ENCODE data around the gene CLSTN2.
A peak's percentile ranks its signal among the peaks of the same experiment; 100 is the strongest.

The CLSTN2 gene

DNA sequence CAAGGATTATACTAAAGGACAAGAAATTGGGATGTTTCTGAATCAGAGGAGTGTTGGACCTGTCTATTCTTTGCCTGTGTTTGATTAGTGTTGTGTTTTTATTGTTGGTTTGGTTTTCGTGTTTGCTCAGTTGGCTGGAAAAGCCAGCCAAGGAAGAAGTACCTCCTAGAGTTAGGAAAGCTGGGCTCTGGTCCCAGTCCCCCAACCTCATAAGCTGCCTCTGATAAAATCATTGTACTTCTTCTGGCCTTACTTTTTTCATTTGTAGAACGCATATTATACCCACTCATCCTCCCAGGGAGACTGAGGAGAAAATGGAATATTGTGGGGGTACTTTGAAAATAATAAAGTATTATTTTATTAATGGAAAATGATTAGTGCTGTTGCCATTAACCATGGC lies 565.5 kb downstream of the CLSTN2 start:
- H3K4ac ChIP-seq (ENCODE audit: low read depth, low read length): no peak overlapping the region
- H3K79me2 ChIP-seq (ENCODE audit: control insufficient read depth, insufficient read depth, low read length, poor library complexity): no peaks in the 10 kb centered on the region
- no peak overlapping the region for H2AK5ac ChIP-seq (ENCODE audit: low read length)
- no peak overlapping the region for H3K4me3 ChIP-seq (ENCODE audit: low read depth, low read length)
- H3K27me3 ChIP-seq (ENCODE audit: insufficient read depth, low read length): no peaks in the 10 kb centered on the region
- no peak overlapping the region for H3K14ac ChIP-seq (ENCODE audit: low read length)
- H3K9me3 ChIP-seq (ENCODE audit: insufficient read depth, low read depth, low read length): no peaks in the 10 kb centered on the region
- no peaks in the 10 kb centered on the region for H3K36me3 ChIP-seq (ENCODE audit: control insufficient read depth in 1 of 2, insufficient read depth in 2 of 2, low read length in 2 of 2)
- H4K91ac ChIP-seq (ENCODE audit: low read depth, low read length): no peak overlapping the region
- no peak overlapping the region for H3K23ac ChIP-seq (ENCODE audit: low read length)
- no peak overlapping the region for H2BK12ac ChIP-seq (ENCODE audit: low read length)
- no peak overlapping the region for H3K9ac ChIP-seq (ENCODE audit: low read length)
- H3K18ac ChIP-seq (ENCODE audit: low read length): no peak overlapping the region
- no peak overlapping the region for H2AFZ ChIP-seq (ENCODE audit: insufficient read depth, low read length, poor library complexity)
- H2BK5ac ChIP-seq (ENCODE audit: low read depth, low read length, poor library complexity): no peak overlapping the region
- no peaks in the 10 kb centered on the region for H3K4me1 ChIP-seq (ENCODE audit: control insufficient read depth in 1 of 2, insufficient read depth in 2 of 2, low read length in 2 of 2)
- H2BK120ac ChIP-seq (ENCODE audit: insufficient read depth, low read length, poor library complexity): no peak overlapping the region
- H3K27ac ChIP-seq (ENCODE audit: low read depth, low read length): no peak overlapping the region
- no peaks in the 10 kb centered on the region for H3K79me1 ChIP-seq (ENCODE audit: low read length)
- H3K4me2 ChIP-seq (ENCODE audit: low read length): no peak overlapping the region
- H4K8ac ChIP-seq (ENCODE audit: low read depth, low read length): no peak overlapping the region
- WGBS (ENCODE audit: extremely low coverage, insufficient coverage, insufficient read length): no CpG with 5 or more reads among the region's 2 CpGs
- H4K12ac ChIP-seq (ENCODE audit: low read depth, low read length): no peak overlapping the region
- DNase-seq: no peak

DNA sequence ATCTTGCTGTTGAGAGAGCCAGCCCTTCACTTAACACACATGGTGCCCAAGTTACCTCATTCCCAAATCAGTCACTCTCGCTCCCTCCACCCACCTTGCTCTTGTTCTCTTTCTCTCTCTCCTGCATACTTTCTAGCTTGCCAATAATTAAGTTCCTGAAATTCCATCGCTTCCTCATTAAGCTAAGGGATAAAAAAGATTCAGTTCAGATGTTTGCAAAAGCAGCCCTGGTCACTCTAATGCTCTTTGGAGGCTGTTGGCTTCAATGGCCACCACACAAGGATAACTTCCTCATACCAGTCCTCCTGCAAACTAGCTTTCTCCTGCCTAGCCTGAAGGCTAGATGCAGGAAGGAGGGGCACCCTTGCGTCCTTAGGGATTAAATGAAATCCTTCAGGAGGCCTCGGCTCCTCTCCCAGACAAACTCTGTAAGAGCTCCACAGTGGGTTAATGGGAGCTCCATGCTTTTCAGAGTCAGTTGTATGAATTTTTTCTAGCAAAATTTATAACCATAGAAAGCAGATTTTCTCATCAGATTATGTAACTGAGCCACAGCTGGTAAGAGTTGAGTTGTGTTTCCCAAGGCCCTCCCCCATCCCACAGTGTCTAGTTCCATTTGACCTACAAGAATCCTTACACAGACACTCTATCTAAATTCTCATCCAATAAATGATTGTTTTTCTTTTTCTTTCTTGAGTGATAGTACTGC lies 566.2 kb downstream of the CLSTN2 start:
- H3K27me3 ChIP-seq (ENCODE audit: insufficient read depth, low read length): no peaks in the 10 kb centered on the region
- H3K27ac ChIP-seq (ENCODE audit: low read depth, low read length): no peak overlapping the region
- no peak overlapping the region for H4K12ac ChIP-seq (ENCODE audit: low read depth, low read length)
- no peaks in the 10 kb centered on the region for H3K4me1 ChIP-seq (ENCODE audit: control insufficient read depth in 1 of 2, insufficient read depth in 2 of 2, low read length in 2 of 2)
- no peaks in the 10 kb centered on the region for H3K9me3 ChIP-seq (ENCODE audit: insufficient read depth, low read depth, low read length)
- H3K14ac ChIP-seq (ENCODE audit: low read length): no peak overlapping the region
- no peaks in the 10 kb centered on the region for H3K36me3 ChIP-seq (ENCODE audit: control insufficient read depth in 1 of 2, insufficient read depth in 2 of 2, low read length in 2 of 2)
- no peak overlapping the region for H4K91ac ChIP-seq (ENCODE audit: low read depth, low read length)
- H2AK5ac ChIP-seq (ENCODE audit: low read length): no peak overlapping the region
- no peak overlapping the region for H3K4me3 ChIP-seq (ENCODE audit: low read depth, low read length)
- no peak overlapping the region for H3K9ac ChIP-seq (ENCODE audit: low read length)
- H2AFZ ChIP-seq (ENCODE audit: insufficient read depth, low read length, poor library complexity): no peak overlapping the region
- H2BK12ac ChIP-seq (ENCODE audit: low read length): no peak overlapping the region
- H4K8ac ChIP-seq (ENCODE audit: low read depth, low read length): no peak overlapping the region
- no peak overlapping the region for H3K4ac ChIP-seq (ENCODE audit: low read depth, low read length)
- no peaks in the 10 kb centered on the region for H3K79me1 ChIP-seq (ENCODE audit: low read length)
- no peak overlapping the region for H3K23ac ChIP-seq (ENCODE audit: low read length)
- no peak overlapping the region for H3K18ac ChIP-seq (ENCODE audit: low read length)
- no peak overlapping the region for H2BK120ac ChIP-seq (ENCODE audit: insufficient read depth, low read length, poor library complexity)
- DNase-seq: peak in 1 of 2 donors; percentile 20
- H2BK5ac ChIP-seq (ENCODE audit: low read depth, low read length, poor library complexity): no peak overlapping the region
- no peaks in the 10 kb centered on the region for H3K79me2 ChIP-seq (ENCODE audit: control insufficient read depth, insufficient read depth, low read length, poor library complexity)
- H3K4me2 ChIP-seq (ENCODE audit: low read length): no peak overlapping the region
- no CpG with 5 or more reads among the region's 4 CpGs for WGBS (ENCODE audit: extremely low coverage, insufficient coverage, insufficient read length)

DNA sequence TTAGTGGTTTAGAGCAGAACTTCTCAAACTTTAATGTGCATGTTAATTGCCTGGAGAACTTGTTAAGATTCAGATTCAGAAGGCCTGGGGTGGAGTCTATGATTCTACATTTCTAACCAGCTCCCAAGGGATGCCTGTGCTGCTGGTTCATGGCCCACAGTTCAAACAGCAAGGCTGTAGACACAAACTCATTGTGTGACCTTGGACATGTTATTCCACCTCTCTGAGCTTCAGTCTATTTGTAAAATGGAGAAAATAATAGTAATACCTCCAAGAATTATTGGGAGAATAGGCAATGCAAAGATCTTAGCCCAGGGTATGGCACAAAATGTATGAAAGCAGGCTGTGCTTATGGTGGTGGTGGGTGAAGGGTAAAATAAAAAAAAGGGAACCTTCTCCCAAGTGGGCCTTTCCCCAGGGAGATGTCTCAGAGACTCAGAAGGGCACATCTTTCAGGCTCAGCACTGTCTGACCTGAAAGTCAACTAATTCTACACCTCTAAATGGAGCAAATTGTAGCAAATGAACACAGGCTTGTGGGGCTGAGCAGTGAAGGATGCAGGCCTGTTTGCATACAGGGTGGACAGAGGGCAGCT lies 566.9 kb downstream of the CLSTN2 start:
- no peak overlapping the region for H2BK120ac ChIP-seq (ENCODE audit: insufficient read depth, low read length, poor library complexity)
- no peak overlapping the region for H3K9ac ChIP-seq (ENCODE audit: low read length)
- no peaks in the 10 kb centered on the region for H3K4me1 ChIP-seq (ENCODE audit: control insufficient read depth in 1 of 2, insufficient read depth in 2 of 2, low read length in 2 of 2)
- no peak overlapping the region for H4K91ac ChIP-seq (ENCODE audit: low read depth, low read length)
- H2BK5ac ChIP-seq (ENCODE audit: low read depth, low read length, poor library complexity): no peak overlapping the region
- no peaks in the 10 kb centered on the region for H3K9me3 ChIP-seq (ENCODE audit: insufficient read depth, low read depth, low read length)
- no peak overlapping the region for H4K8ac ChIP-seq (ENCODE audit: low read depth, low read length)
- no peak for DNase-seq
- no peak overlapping the region for H2AK5ac ChIP-seq (ENCODE audit: low read length)
- H2BK12ac ChIP-seq (ENCODE audit: low read length): no peak overlapping the region
- H3K36me3 ChIP-seq (ENCODE audit: control insufficient read depth in 1 of 2, insufficient read depth in 2 of 2, low read length in 2 of 2): no peaks in the 10 kb centered on the region
- no peak overlapping the region for H3K18ac ChIP-seq (ENCODE audit: low read length)
- no peaks in the 10 kb centered on the region for H3K79me2 ChIP-seq (ENCODE audit: control insufficient read depth, insufficient read depth, low read length, poor library complexity)
- no peak overlapping the region for H3K23ac ChIP-seq (ENCODE audit: low read length)
- H3K27ac ChIP-seq (ENCODE audit: low read depth, low read length): no peak overlapping the region
- no peak overlapping the region for H4K12ac ChIP-seq (ENCODE audit: low read depth, low read length)
- H3K4me2 ChIP-seq (ENCODE audit: low read length): no peak overlapping the region
- H3K79me1 ChIP-seq (ENCODE audit: low read length): no peaks in the 10 kb centered on the region
- no peak overlapping the region for H3K14ac ChIP-seq (ENCODE audit: low read length)
- no peak overlapping the region for H3K4ac ChIP-seq (ENCODE audit: low read depth, low read length)
- no peaks in the 10 kb centered on the region for H3K27me3 ChIP-seq (ENCODE audit: insufficient read depth, low read length)
- H3K4me3 ChIP-seq (ENCODE audit: low read depth, low read length): no peak overlapping the region
- H2AFZ ChIP-seq (ENCODE audit: insufficient read depth, low read length, poor library complexity): no peak overlapping the region

DNA sequence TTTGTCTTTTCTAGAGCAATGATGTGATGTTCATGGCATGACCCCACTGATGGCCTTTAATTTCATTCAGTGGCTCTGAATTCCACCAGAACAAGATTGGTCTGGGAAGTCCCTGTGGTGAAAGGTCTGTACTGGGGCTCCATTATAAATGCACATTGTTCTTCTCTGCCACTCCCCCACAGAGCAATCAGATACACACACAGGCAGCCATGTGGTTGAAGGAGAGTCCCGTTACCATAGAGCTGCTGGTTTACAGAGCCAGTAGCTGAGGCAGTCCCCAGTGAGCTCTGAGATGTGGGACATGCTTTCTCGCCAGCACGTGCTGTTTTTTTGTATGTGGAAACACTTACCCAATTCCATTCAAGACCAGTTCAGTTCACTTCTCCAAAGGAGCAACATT lies 570.2 kb downstream of the CLSTN2 start:
- H4K8ac ChIP-seq (ENCODE audit: low read depth, low read length): no peak overlapping the region
- no peaks in the 10 kb centered on the region for H3K79me2 ChIP-seq (ENCODE audit: control insufficient read depth, insufficient read depth, low read length, poor library complexity)
- H3K14ac ChIP-seq (ENCODE audit: low read length): no peak overlapping the region
- whole genome bisulfite sequencing (ENCODE audit: extremely low coverage, insufficient coverage, insufficient read length): no CpG with 5 or more reads among the region's 3 CpGs
- H3K23ac ChIP-seq (ENCODE audit: low read length): no peak overlapping the region
- H3K9me3 ChIP-seq (ENCODE audit: insufficient read depth, low read depth, low read length): no peaks in the 10 kb centered on the region
- no peak overlapping the region for H2AFZ ChIP-seq (ENCODE audit: insufficient read depth, low read length, poor library complexity)
- no peaks in the 10 kb centered on the region for H3K36me3 ChIP-seq (ENCODE audit: control insufficient read depth in 1 of 2, insufficient read depth in 2 of 2, low read length in 2 of 2)
- no peak overlapping the region for H3K9ac ChIP-seq (ENCODE audit: low read length)
- no peak overlapping the region for H4K12ac ChIP-seq (ENCODE audit: low read depth, low read length)
- no peak overlapping the region for H2BK5ac ChIP-seq (ENCODE audit: low read depth, low read length, poor library complexity)
- no peak overlapping the region for H3K4me3 ChIP-seq (ENCODE audit: low read depth, low read length)
- H3K27ac ChIP-seq (ENCODE audit: low read depth, low read length): no peak overlapping the region
- peaks cover 4 to 8% of the 10 kb centered on the region in 2 experiments for H3K4me1 ChIP-seq (ENCODE audit: control insufficient read depth in 1 of 2, insufficient read depth in 2 of 2, low read length in 2 of 2)
- H2BK12ac ChIP-seq (ENCODE audit: low read length): no peak overlapping the region
- H2BK120ac ChIP-seq (ENCODE audit: insufficient read depth, low read length, poor library complexity): no peak overlapping the region
- no peak overlapping the region for H2AK5ac ChIP-seq (ENCODE audit: low read length)
- H4K91ac ChIP-seq (ENCODE audit: low read depth, low read length): no peak overlapping the region
- no peak overlapping the region for H3K18ac ChIP-seq (ENCODE audit: low read length)
- H3K27me3 ChIP-seq (ENCODE audit: insufficient read depth, low read length): no peaks in the 10 kb centered on the region
- H3K4me2 ChIP-seq (ENCODE audit: low read length): no peak overlapping the region
- no peak overlapping the region for H3K4ac ChIP-seq (ENCODE audit: low read depth, low read length)
- no peak for DNase-seq
- no peaks in the 10 kb centered on the region for H3K79me1 ChIP-seq (ENCODE audit: low read length)
